K562 (cell line): ENCODE results near the gene IVL. TPM values are rescaled to one million over a fixed set of nuclear protein-coding genes. Genes with fewer than 3 reads are reported as not detected.

Source experiments
- ATAC-seq: fragments of 200-7000 bp; cut with Tn5 transposase; 3 replicates; pipeline ENCODE4 v1.9.1; 2020; ENCODE audit warnings: moderate library complexity
- BruUV-seq: library from RNA; stranded (reverse); fragments of 400-500 nt; replicated peaks from 2 replicates; lab custom pipeline; 2021; lab: Mats Ljungman, UMichigan
- CTCF ChIA-PET: fragments of 300-600 bp; formaldehyde crosslinking; extraction: SDS; loops from one replicate; lab custom pipeline; 2021; ENCODE audit warnings: low intra/inter-chr PET ratio; lab: Yijun Ruan, JAX
- POLR2A ChIA-PET: fragments of 300-600, 350-650 bp; sonication (Branson Sonifier 250); formaldehyde crosslinking; extraction: SDS; loops from one replicate; lab custom pipeline; 2021; ENCODE audit warnings: antibody characterized with exemption, inconsistent platforms; lab: Yijun Ruan, JAX
- DNase-seq, 4 experiments: peaks; one replicate each; pipeline versions ENCODE4 v3.0.0 to v3.0.0-alpha.2; 2011 to 2018; ENCODE audit warnings: low spot score in 3 of 4, mixed read lengths in 3 of 4; ENCODE audit errors: extremely low read depth in 1 of 4
- FAIRE-seq: peaks from 2 replicates; lab custom pipeline; 2011; peaks lifted over from hg19 to GRCh38; lab: Jason Lieb, UNC
- H2AFZ ChIP-seq: 2 replicates; pipeline ENCODE4 v1.6.0; 2011; ENCODE audit warnings: low read depth, low read length, control low read depth, inconsistent platforms
- H3K27ac ChIP-seq: fragments of 200-600 bp; 3 replicates; pipeline ENCODE4 v1.8.0; 2011; ENCODE audit warnings: low read depth, mild to moderate bottlenecking, control low read depth, inconsistent platforms, low read length, moderate library complexity, mixed read lengths; ENCODE audit errors: extremely low read depth
- H3K27me3 ChIP-seq, 2 experiments: fragments of 300-600 bp in 1 of 2; 2 replicates in 1 of 2; 3 replicates in 1 of 2; pipeline versions ENCODE4 v1.6.0 to v1.8.0; 2011; ENCODE audit warnings: inconsistent platforms in 2 of 2, low read length in 2 of 2, mild to moderate bottlenecking in 1 of 2, mixed read lengths in 1 of 2, moderate library complexity in 1 of 2; ENCODE audit not compliant: control insufficient read depth in 2 of 2, insufficient read depth in 2 of 2
- H3K36me3 ChIP-seq: fragments of 300-600 bp; 3 replicates; pipeline ENCODE4 v1.8.0; 2011; ENCODE audit warnings: mild to moderate bottlenecking, low read length, inconsistent platforms; ENCODE audit not compliant: control insufficient read depth, insufficient read depth
- H3K4me1 ChIP-seq, 2 experiments: fragments of 200-600 bp in 1 of 2; replicated peaks in 1 of 2; 2 replicates in 1 of 2; 3 replicates in 1 of 2; pipeline versions ENCODE4 v1.5.1 to v1.8.0; 2011; ENCODE audit warnings: inconsistent platforms in 2 of 2, low read length in 2 of 2, mild to moderate bottlenecking in 1 of 2, mixed read lengths in 1 of 2, moderate library complexity in 1 of 2; ENCODE audit not compliant: control insufficient read depth in 2 of 2, insufficient read depth in 2 of 2
- H3K4me2 ChIP-seq: 2 replicates; pipeline ENCODE4 v1.6.1; 2011; ENCODE audit warnings: low read length, control low read depth, inconsistent platforms, mixed read lengths; ENCODE audit not compliant: insufficient read depth
- H3K4me3 ChIP-seq: fragments of 200-600 bp; sonication (generic), shearing (Covaris generic); 2 replicates; pipeline ENCODE4 v1.5.1; 2016; ENCODE audit warnings: control low read depth, inconsistent platforms
- H3K79me2 ChIP-seq: fragments of 200-600 bp; 3 replicates; pipeline ENCODE4 v1.8.0; 2011; ENCODE audit warnings: low read length, inconsistent platforms; ENCODE audit not compliant: control insufficient read depth, insufficient read depth
- H3K9ac ChIP-seq, 2 experiments: 2 replicates each; pipeline versions ENCODE4 v1.6.0 to v1.6.1; 2011; ENCODE audit warnings: low read depth in 2 of 2, low read length in 2 of 2, control low read depth in 1 of 2, inconsistent platforms in 1 of 2, mild to moderate bottlenecking in 1 of 2, mixed read lengths in 1 of 2; ENCODE audit not compliant: insufficient read depth in 1 of 2
- H3K9me1 ChIP-seq: one replicate; pipeline ENCODE4 v1.6.0; 2011; ENCODE audit warnings: inconsistent platforms, mild to moderate bottlenecking, low read length, moderate library complexity; ENCODE audit not compliant: control insufficient read depth, insufficient read depth
- H3K9me3 ChIP-seq: replicated peaks from 2 replicates; pipeline ENCODE4 v1.5.1; 2011; ENCODE audit warnings: low read depth, low read length, inconsistent platforms; ENCODE audit not compliant: control insufficient read depth, insufficient read depth
- H4K20me1 ChIP-seq: replicated peaks from 2 replicates; pipeline ENCODE4 v1.6.1; 2011; ENCODE audit warnings: low read length, inconsistent platforms, mixed read lengths; ENCODE audit not compliant: control insufficient read depth, insufficient read depth
- CBX2 ChIP-seq: fragments of 200-600 bp; sonication (generic); IDR thresholded peaks from one replicate; pipeline ENCODE4 v1.6.1; 2012; ENCODE audit warnings: mild to moderate bottlenecking, low read length, inconsistent platforms; ENCODE audit not compliant: insufficient read depth, poor library complexity, severe bottlenecking
- CREB3 ChIP-seq: fragments of 450-650 bp; conservative IDR thresholded peaks from 2 replicates; pipeline ENCODE4 v1.6.1; 2016; ENCODE audit warnings: missing genetic modification characterization, low read depth, mild to moderate bottlenecking, missing compliant biosample characterization, moderate library complexity
- SP1 ChIP-seq: sonication (generic); formaldehyde crosslinking; IDR thresholded peaks from 2 replicates; pipeline ENCODE4 v1.8.1; 2022; ENCODE audit warnings: mild to moderate bottlenecking, missing genetic modification reagents
- TSHZ1 ChIP-seq: fragments of 250-450 bp; sonication (Bioruptor Pico); IDR thresholded peaks from 2 replicates; pipeline ENCODE4 v1.4.0; 2020; ENCODE audit warnings: mild to moderate bottlenecking, moderate library complexity
- ZNF444 ChIP-seq: fragments of 250-450 bp; sonication (Bioruptor Pico); IDR thresholded peaks from 2 replicates; pipeline ENCODE4 v1.4.0; 2020; ENCODE audit warnings: mild to moderate bottlenecking, moderate library complexity
- WGBS: fragments of 100-300 bp; shearing (Covaris generic); methylation state at CpG from one replicate; pipeline ENCODE4 v1.1.6; 2016; ENCODE audit warnings: low coverage, mixed read lengths; ENCODE audit not compliant: insufficient coverage; ENCODE audit errors: missing lambda C conversion rate; 5-methylcytosine and 5-hydroxymethylcytosine counted together
- in situ Hi-C: fragments of 300-500 bp; cut with MboI; formaldehyde crosslinking; loops from 4 replicates; pipeline ENCODE4 v1.15.0; 2018; ENCODE audit warnings: inconsistent platforms, mixed read lengths
- intact Hi-C: fragments of 100-400 bp; cut with micrococcal nuclease; formaldehyde crosslinking; loops from 2 replicates; pipeline ENCODE4 v1.14.2; 2022
- polyA plus RNA-seq, 8 experiments: library from polyadenylated mRNA; depleted of rRNA in 4 of 8; stranded (reverse) in 5 of 8; unstranded in 3 of 8; fragments of >200 nt; fragmentation: Nextera tagmentation in 2 of 8; fragmentation: Illumina TruSeq in 1 of 8; extraction: Ambion mirVana in 2 of 8; extraction: Trizol in 1 of 8; gene quantifications; 2 replicates each; pipeline versions ENCODE4 v1.2.1 to v1.2.3, GENCODE V29; 2011 to 2014; ENCODE audit warnings: inconsistent platforms in 1 of 8, missing spikeins in 1 of 8
- total RNA-seq, 7 experiments: library from RNA; depleted of rRNA in 6 of 7; stranded (reverse); fragments of >200 nt in 6 of 7; fragmentation: Illumina TruSeq in 2 of 7; extraction: Trizol in 2 of 7; gene quantifications; 2 replicates each; pipeline versions ENCODE4 v1.2.1 to v1.2.3, GENCODE V29; 2011 to 2021; ENCODE audit warnings: low replicate concordance in 1 of 7

Gene IVL
- total and polyA plus RNA-seq, 9 of the 15 experiments (the other 6 are each of a cell fraction or from before 2014, with no cell fraction given): not detected

GRCh38 chr1:152912471-152912870, 4.1 kb downstream of the IVL start:
- Histone ChIP-seq H3K4me2 (no peak overlapping the region), H3K27ac (no peak overlapping the region), H3K4me3 (no peak overlapping the region), H4K20me1 (no peaks in the 10 kb centered on the region), H3K27me3 (no peaks in the 10 kb centered on the region; a peak in 1 of 5 replicates), H3K4me1 (no peaks in the 10 kb centered on the region), H2AFZ (no peak overlapping the region), H3K9me3 (no peaks in the 10 kb centered on the region), H3K36me3 (no peaks in the 10 kb centered on the region), H3K9me1 (no peaks in the 10 kb centered on the region), H3K79me2 (no peaks in the 10 kb centered on the region), H3K9ac (no peak overlapping the region)
- intact Hi-C loops (no loop called here), in situ Hi-C loops (no loop called here)
- ATAC-seq: no peak
- BruUV-seq: no TSS peak
- DNase-seq: no peak
- 0% methylated on average over 1 of the region's 1 CpG for WGBS
- FAIRE-seq: no peak
- TF ChIP-seq ZNF444 (no peak), CREB3 (tag) (no peak), TSHZ1 (no peak), CBX2 (no peak), SP1 (CRISPR knock-in tag) (no peak)
- ChIA-PET POLR2A (interaction anchor here (1.1 kb wide), 1 partner anchor 168 kb away, joined by 4 read pairs; no protein-coding TSS in a partner anchor), CTCF (no interaction called here)
